ENCODE results near the gene CACNA2D3.
"Not testable (repeated sequence)": the region's sequence is repeated elsewhere in the genome, so short reads cannot be mapped to it uniquely, and the experiment has no call there.

Gene CACNA2D3

GRCh38 chr3:54639790-54640372 lies 517.5 kb downstream of the CACNA2D3 start:
- in situ Hi-C loops (cut with HindIII; ENCODE audit: low pct_ligation_motif_present, low pct_unique_long_range_greater_than_20kb, low sequenced_read_pairs); DNase-seq: not testable (repeated sequence)

- in situ Hi-C loops (cut with HindIII; ENCODE audit: low pct_ligation_motif_present, low pct_unique_long_range_greater_than_20kb, low sequenced_read_pairs): no loop called here
- DNase-seq: no peak
Observed at GRCh38 chr3:54641226-54642014, 519.1 kb downstream of the CACNA2D3 start.

GRCh38 chr3:54642147-54642546 lies 519.8 kb downstream of the CACNA2D3 start:
- no peak for DNase-seq
- in situ Hi-C loops (cut with HindIII; ENCODE audit: low pct_ligation_motif_present, low pct_unique_long_range_greater_than_20kb, low sequenced_read_pairs): no loop called here

- no peak for DNase-seq
- in situ Hi-C loops (cut with HindIII; ENCODE audit: low pct_ligation_motif_present, low pct_unique_long_range_greater_than_20kb, low sequenced_read_pairs): no loop called here
Observed at GRCh38 chr3:54647721-54648120, 525.4 kb downstream of the CACNA2D3 start.

GRCh38 chr3:54649551-54649950 lies 527.2 kb downstream of the CACNA2D3 start:
- in situ Hi-C loops (cut with HindIII; ENCODE audit: low pct_ligation_motif_present, low pct_unique_long_range_greater_than_20kb, low sequenced_read_pairs): no loop called here
- DNase-seq: no peak

- no peak for DNase-seq
- in situ Hi-C loops (cut with HindIII; ENCODE audit: low pct_ligation_motif_present, low pct_unique_long_range_greater_than_20kb, low sequenced_read_pairs): no loop called here
Observed at GRCh38 chr3:54653456-54654195, 531.3 kb downstream of the CACNA2D3 start.

GRCh38 chr3:54654776-54655175 lies 532.4 kb downstream of the CACNA2D3 start:
- DNase-seq: no peak
- in situ Hi-C loops (cut with HindIII; ENCODE audit: low pct_ligation_motif_present, low pct_unique_long_range_greater_than_20kb, low sequenced_read_pairs): no loop called here

- in situ Hi-C loops (cut with HindIII; ENCODE audit: low pct_ligation_motif_present, low pct_unique_long_range_greater_than_20kb, low sequenced_read_pairs): no loop called here
- DNase-seq: no peak
Observed at GRCh38 chr3:54659347-54659746, 537.0 kb downstream of the CACNA2D3 start.

- in situ Hi-C loops (cut with HindIII; ENCODE audit: low pct_ligation_motif_present, low pct_unique_long_range_greater_than_20kb, low sequenced_read_pairs): no loop called here
- DNase-seq: no peak
Observed at GRCh38 chr3:54660714-54661132, 538.4 kb downstream of the CACNA2D3 start.

GRCh38 chr3:54661151-54661550 lies 538.8 kb downstream of the CACNA2D3 start:
- in situ Hi-C loops (cut with HindIII; ENCODE audit: low pct_ligation_motif_present, low pct_unique_long_range_greater_than_20kb, low sequenced_read_pairs): no loop called here
- DNase-seq: no peak

- in situ Hi-C loops (cut with HindIII; ENCODE audit: low pct_ligation_motif_present, low pct_unique_long_range_greater_than_20kb, low sequenced_read_pairs): no loop called here
- DNase-seq: no peak
Observed at GRCh38 chr3:54663501-54664011, 541.2 kb downstream of the CACNA2D3 start.

- no peak for DNase-seq
- in situ Hi-C loops (cut with HindIII; ENCODE audit: low pct_ligation_motif_present, low pct_unique_long_range_greater_than_20kb, low sequenced_read_pairs): no loop called here
Observed at GRCh38 chr3:54665016-54665600, 542.8 kb downstream of the CACNA2D3 start.

- in situ Hi-C loops (cut with HindIII; ENCODE audit: low pct_ligation_motif_present, low pct_unique_long_range_greater_than_20kb, low sequenced_read_pairs): no loop called here
- no peak for DNase-seq
Observed at GRCh38 chr3:54668236-54668635, 545.9 kb downstream of the CACNA2D3 start.

GRCh38 chr3:54670201-54671000 lies 548.0 kb downstream of the CACNA2D3 start:
- in situ Hi-C loops (cut with HindIII; ENCODE audit: low pct_ligation_motif_present, low pct_unique_long_range_greater_than_20kb, low sequenced_read_pairs): no loop called here
- DNase-seq: no peak

GRCh38 chr3:54671511-54671910 lies 549.2 kb downstream of the CACNA2D3 start:
- DNase-seq: no peak
- in situ Hi-C loops (cut with HindIII; ENCODE audit: low pct_ligation_motif_present, low pct_unique_long_range_greater_than_20kb, low sequenced_read_pairs): no loop called here

- no peak for DNase-seq
- in situ Hi-C loops (cut with HindIII; ENCODE audit: low pct_ligation_motif_present, low pct_unique_long_range_greater_than_20kb, low sequenced_read_pairs): no loop called here
Observed at GRCh38 chr3:54676087-54676486, 553.7 kb downstream of the CACNA2D3 start.

GRCh38 chr3:54681706-54682105 lies 559.4 kb downstream of the CACNA2D3 start:
- DNase-seq: no peak
- in situ Hi-C loops (cut with HindIII; ENCODE audit: low pct_ligation_motif_present, low pct_unique_long_range_greater_than_20kb, low sequenced_read_pairs): no loop called here

- DNase-seq: no peak
- in situ Hi-C loops (cut with HindIII; ENCODE audit: low pct_ligation_motif_present, low pct_unique_long_range_greater_than_20kb, low sequenced_read_pairs): no loop called here
Observed at GRCh38 chr3:54685213-54685612, 562.9 kb downstream of the CACNA2D3 start.
